HG03135 (cell line): Measurements from ENCODE around the gene AKAP10.
"Not testable (repeated sequence)": the region's sequence is repeated elsewhere in the genome, so short reads cannot be mapped to it uniquely, and the experiment has no call there.

Experiments
- ATAC-seq: cut with Tn5 transposase; IDR thresholded peaks from one replicate; pipeline ENCODE4 v1.9.1; 2021; ENCODE audit warnings: mild to moderate bottlenecking, moderate library complexity; ENCODE audit not compliant: unreplicated experiment

Gene AKAP10

GRCh38 chr17:19933628-19934027 lies 44.0 kb downstream of the AKAP10 start:
- ATAC-seq, result no peak

- ATAC-seq, result no peak
These were observed 44.4 kb downstream of the AKAP10 start for GRCh38 chr17:19933221-19933620.

- no peak for ATAC-seq
These were observed 49.3 kb downstream of the AKAP10 start for GRCh38 chr17:19928299-19928698.

GRCh38 chr17:19915245-19915978 lies 62.2 kb downstream of the AKAP10 start:
- no peak for ATAC-seq

GRCh38 chr17:19911033-19911432 lies 66.6 kb downstream of the AKAP10 start:
- ATAC-seq, result no peak

- no peak for ATAC-seq
These were observed 68.5 kb downstream of the AKAP10 start for GRCh38 chr17:19909139-19909538.

GRCh38 chr17:19905502-19905901 lies 72.1 kb downstream of the AKAP10 start:
- no peak for ATAC-seq

- ATAC-seq, result no peak
These were observed 72.7 kb downstream of the AKAP10 start for GRCh38 chr17:19904924-19905323.

GRCh38 chr17:19904412-19904811 lies 73.2 kb downstream of the AKAP10 start:
- no peak for ATAC-seq

GRCh38 chr17:19900809-19901208 lies 76.8 kb downstream of the AKAP10 start:
- no peak for ATAC-seq

GRCh38 chr17:19897903-19898302 lies 79.7 kb downstream of the AKAP10 start:
- no peak for ATAC-seq

- ATAC-seq, result no peak
These were observed 80.4 kb downstream of the AKAP10 start for GRCh38 chr17:19897090-19897837.

GRCh38 chr17:19896679-19897078 lies 80.9 kb downstream of the AKAP10 start:
- ATAC-seq, result no peak

- not testable (repeated sequence) for ATAC-seq
These were observed 87.1 kb downstream of the AKAP10 start for GRCh38 chr17:19890554-19890953.

- ATAC-seq, result not testable (repeated sequence)
These were observed 87.6 kb downstream of the AKAP10 start for GRCh38 chr17:19890001-19890400.

- ATAC-seq, result no peak
These were observed 91.5 kb downstream of the AKAP10 start for GRCh38 chr17:19886116-19886515.

GRCh38 chr17:19883537-19884215 lies 94.0 kb downstream of the AKAP10 start:
- no peak for ATAC-seq

- ATAC-seq, result no peak
These were observed 97.2 kb downstream of the AKAP10 start for GRCh38 chr17:19880393-19880792.

GRCh38 chr17:19877364-19877945 lies 100.2 kb downstream of the AKAP10 start:
- ATAC-seq, result no peak

GRCh38 chr17:19876529-19877161 lies 101.0 kb downstream of the AKAP10 start:
- ATAC-seq, result no peak

- no peak for ATAC-seq
These were observed 103.4 kb downstream of the AKAP10 start for GRCh38 chr17:19874256-19874655.
